ENCODE measurements around the gene CFAP47.

GRCh38 chrX:36422368-36422767 is 502.8 kb downstream of the CFAP47 start:
- no peak for TF ChIP-seq CTCF (IDR thresholded peaks at IDR 0.05)
- no peak for TF ChIP-seq EP300 (IDR thresholded peaks at IDR 0.05)
- TF ChIP-seq POLR2AphosphoS5 (IDR thresholded peaks at IDR 0.05) = no peak

All from suprapubic skin (tissue), 4 donors.